ENCODE measurements around the gene MEGF9.

Gene MEGF9

GRCh38 chr9:120734607-120735410 is 20.5 kb upstream of the MEGF9 start:
- in situ Hi-C loops (cut with MboI; ENCODE audit: low sequenced_read_pairs), result loop anchor here (25.0 kb wide), 1 partner anchor 652 kb away; no protein-coding TSS in a partner anchor

- in situ Hi-C loops (cut with MboI; ENCODE audit: low sequenced_read_pairs), result loop anchor here (25.0 kb wide), 1 partner anchor 654 kb away; no protein-coding TSS in a partner anchor
These were observed 18.9 kb upstream of the MEGF9 start for GRCh38 chr9:120733190-120733589.

- in situ Hi-C loops (cut with MboI; ENCODE audit: low sequenced_read_pairs), result loop anchor here (25.0 kb wide), 1 partner anchor 656 kb away; no protein-coding TSS in a partner anchor
These were observed 16.6 kb upstream of the MEGF9 start for GRCh38 chr9:120730654-120731514.

DNA sequence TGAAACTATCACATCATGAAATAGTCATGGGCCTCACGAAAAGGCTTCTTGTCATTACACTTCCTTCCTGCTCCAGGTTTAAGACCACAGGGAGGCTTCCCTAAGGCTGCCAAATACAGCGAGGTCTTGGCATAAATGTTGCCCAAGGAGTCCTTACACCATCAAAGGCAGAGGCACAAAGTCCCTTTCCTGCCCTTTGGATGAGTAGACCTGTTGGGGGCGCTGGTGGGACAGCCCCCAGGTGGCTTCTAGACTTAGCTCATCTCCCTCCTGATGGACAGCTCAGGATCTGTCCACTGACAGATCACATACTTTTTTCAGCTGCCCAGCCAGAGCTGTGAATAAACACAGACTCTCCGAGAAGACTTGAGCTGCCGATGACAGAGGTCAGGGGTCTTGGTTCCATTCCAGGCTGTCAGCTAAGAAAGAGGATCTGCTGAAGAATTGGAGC is 15.5 kb upstream of the MEGF9 start:
- in situ Hi-C loops (cut with MboI; ENCODE audit: low sequenced_read_pairs), result loop anchor here (25.0 kb wide), 1 partner anchor 657 kb away; no protein-coding TSS in a partner anchor

- in situ Hi-C loops (cut with MboI; ENCODE audit: low sequenced_read_pairs), result loop anchor here (25.0 kb wide), 1 partner anchor 661 kb away; no protein-coding TSS in a partner anchor
These were observed 12.2 kb upstream of the MEGF9 start for GRCh38 chr9:120726484-120726883.

DNA sequence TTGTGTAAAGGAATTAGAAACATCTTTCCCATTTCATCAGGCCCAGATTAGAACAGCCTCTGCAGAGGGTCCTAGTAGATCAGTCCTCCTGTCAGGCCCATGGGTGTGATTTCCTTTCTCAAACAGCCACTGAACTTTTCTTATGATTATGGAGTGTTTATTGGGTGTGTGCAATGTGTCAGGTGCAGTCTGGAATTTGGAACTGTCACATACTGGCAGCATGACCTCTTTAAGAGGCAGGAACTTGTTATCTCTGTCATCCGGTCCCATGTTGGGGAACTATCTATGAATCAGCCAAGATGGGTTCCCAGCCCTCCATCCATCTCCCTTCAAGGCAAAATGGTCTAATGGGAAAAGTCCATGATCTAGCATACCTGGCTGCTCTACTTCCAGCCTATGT is 11.6 kb upstream of the MEGF9 start:
- in situ Hi-C loops (cut with MboI; ENCODE audit: low sequenced_read_pairs), result loop anchor here (25.0 kb wide), 1 partner anchor 661 kb away; no protein-coding TSS in a partner anchor

DNA sequence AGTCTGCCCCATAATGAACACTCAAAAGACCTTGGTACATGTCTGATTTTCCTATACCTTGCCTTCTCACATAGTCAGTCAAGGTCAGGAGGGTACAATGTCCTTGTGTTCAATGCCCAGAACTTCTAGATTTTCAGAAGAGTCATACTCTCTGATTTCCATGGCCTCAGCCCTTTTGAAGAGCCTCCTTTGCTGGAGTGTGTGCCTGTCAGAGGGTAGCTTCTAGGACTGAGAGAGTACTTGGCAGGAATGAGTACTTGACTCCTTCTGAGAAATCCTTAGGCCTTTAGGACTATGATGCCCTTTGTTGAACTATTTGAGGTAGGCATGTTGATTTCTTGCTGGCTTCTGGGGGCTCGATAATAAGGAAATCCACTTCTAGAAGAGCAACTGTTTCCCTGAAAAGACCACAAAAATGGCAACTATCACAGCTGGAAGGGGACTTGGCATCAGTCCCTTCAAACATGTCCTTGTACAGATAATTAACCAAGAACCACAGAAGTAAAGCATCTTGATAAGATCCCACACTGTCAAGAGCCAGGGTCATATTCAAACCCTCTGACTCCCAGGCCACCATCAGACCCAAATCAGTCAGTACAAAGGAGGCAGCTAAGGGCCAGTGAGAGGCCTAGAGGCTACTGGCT is 10.6 kb upstream of the MEGF9 start:
- in situ Hi-C loops (cut with MboI; ENCODE audit: low sequenced_read_pairs), result loop anchor here (25.0 kb wide), 1 partner anchor 662 kb away; no protein-coding TSS in a partner anchor

DNA sequence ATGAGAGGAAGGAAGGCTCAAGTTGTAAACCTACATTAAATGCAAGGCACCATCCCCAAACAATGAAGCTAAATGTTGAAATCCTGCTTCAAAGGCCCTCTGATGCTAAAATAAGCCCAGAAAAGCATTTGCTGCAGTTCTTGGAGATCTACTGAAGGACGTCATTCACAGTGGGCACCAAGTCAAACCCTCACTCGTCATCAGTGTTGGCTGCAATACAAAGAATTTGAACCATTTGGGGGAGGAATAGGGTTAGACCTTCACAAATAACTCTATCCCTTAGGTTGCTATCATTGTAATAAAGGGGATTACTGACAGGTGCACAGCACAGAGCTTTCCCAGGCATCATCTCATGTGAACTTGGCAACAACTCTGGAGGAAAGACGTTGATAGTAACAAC is 9.3 kb upstream of the MEGF9 start:
- in situ Hi-C loops (cut with MboI; ENCODE audit: low sequenced_read_pairs), result no loop called here

GRCh38 chr9:120720404-120720803 is 6.1 kb upstream of the MEGF9 start:
- in situ Hi-C loops (cut with MboI; ENCODE audit: low sequenced_read_pairs), result no loop called here

DNA sequence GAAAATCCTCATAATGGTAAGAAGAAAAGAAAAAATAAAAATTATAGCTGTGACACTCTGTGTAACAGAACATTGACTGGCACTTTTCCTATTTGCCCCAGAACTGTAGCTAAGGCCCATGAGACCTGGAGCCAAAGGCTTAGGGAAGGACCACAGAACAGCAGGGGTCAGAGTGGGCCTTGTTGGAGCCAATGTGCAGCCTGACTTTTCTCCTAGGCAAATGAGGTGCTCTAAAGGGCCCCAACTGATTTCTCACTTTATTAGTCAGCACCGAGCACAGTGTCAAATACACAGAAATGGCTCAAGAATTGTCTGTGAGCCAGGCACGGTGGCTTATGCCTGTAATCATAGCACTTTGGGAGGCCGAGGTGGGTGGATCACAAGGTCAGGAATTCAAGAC is 4.0 kb upstream of the MEGF9 start:
- in situ Hi-C loops (cut with MboI; ENCODE audit: low sequenced_read_pairs), result no loop called here

GRCh38 chr9:120717176-120717575 is 2.9 kb upstream of the MEGF9 start:
- in situ Hi-C loops (cut with MboI; ENCODE audit: low sequenced_read_pairs), result no loop called here

DNA sequence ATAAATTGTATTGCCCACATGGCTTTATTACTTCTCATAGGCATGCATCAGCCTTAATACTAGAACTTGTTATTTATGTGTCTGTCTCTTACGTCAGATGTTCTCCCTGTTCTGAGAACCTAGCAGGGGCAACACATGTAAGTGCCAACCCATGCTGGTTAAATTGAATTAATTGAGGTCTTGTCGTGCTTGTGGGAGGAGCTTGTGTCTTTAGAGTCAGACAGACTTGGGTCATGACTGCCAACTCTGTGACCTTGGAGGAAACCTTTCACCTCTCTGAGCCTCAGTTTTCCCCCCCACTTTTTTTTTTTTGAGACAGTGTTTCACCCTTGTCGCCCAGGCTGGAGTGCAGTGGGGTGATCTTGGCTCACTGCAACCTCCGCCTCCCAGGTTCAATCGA is 2.2 kb upstream of the MEGF9 start:
- in situ Hi-C loops (cut with MboI; ENCODE audit: low sequenced_read_pairs), result no loop called here

DNA sequence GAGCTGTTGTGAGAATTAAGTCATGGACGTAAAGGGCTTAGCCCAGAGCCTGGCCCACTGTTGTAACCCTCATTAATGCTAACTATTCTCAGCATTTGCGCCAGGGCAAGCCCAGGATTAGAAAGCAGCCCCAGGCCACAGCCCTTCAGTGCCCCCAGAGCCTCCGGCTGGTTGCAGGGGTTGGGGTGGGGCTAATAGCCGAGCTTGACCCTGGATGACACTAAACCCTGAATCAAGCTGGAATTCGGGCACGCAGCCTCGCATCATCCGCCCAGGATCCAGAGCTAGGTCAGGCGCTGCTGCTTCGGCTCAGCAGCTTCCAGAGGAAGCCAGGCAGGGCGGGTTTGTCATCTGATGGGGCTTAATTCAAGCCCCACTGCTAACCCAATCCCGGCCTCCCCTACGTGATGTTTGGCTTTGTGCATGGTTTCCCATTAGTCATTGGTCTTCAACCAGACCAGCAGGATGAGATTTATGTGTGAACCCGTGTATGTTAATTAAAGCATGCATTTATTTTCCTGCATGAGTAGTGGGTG is 1.2 kb upstream of the MEGF9 start:
- in situ Hi-C loops (cut with MboI; ENCODE audit: low sequenced_read_pairs), result no loop called here

- in situ Hi-C loops (cut with MboI; ENCODE audit: low sequenced_read_pairs), result no loop called here
These were observed 647 bp upstream of the MEGF9 start for GRCh38 chr9:120714846-120715388.

DNA sequence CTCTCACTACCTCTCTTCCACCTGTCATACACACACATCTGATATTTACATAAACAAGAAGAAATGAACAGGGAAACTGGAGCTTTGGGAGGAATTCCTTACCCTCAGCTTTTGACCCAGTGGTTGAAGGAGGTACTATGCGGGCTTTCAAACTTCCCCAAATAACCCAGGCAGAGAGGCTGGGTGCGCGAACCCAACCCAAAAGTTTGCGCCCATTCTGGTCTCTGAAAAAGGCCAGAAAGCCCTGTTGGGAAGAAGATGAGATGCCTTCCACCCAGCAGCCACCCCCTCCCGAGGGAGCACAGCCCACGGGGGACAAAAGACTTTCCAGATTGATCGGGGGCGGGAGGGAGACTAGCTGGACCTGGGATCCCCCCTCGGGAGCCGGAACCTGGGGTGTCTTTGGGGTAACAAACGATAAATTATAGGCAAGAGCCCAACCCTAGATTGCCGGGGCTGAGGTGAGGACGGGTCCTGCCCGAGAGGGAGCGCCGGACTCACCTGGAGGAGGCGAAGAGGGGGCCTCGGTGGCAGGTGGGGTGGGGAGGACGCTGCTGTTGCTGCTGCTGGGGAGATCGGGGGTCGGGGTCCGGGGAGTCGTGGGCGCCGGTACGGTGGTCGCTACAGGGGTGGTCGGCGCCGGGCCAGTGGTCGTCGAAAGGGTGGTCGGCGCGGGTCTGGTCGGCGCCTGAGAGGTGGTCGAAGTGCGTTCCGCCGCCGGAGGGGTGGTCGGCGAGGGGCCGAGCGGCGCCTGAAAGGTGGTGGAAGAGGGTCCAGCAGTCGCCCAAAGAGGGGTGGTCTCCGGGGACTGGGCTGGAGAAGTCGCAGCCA is 798 bp downstream of the MEGF9 start:
- in situ Hi-C loops (cut with MboI; ENCODE audit: low sequenced_read_pairs), result no loop called here

- in situ Hi-C loops (cut with MboI; ENCODE audit: low sequenced_read_pairs), result no loop called here
These were observed 1.7 kb downstream of the MEGF9 start for GRCh38 chr9:120712539-120713031.

DNA sequence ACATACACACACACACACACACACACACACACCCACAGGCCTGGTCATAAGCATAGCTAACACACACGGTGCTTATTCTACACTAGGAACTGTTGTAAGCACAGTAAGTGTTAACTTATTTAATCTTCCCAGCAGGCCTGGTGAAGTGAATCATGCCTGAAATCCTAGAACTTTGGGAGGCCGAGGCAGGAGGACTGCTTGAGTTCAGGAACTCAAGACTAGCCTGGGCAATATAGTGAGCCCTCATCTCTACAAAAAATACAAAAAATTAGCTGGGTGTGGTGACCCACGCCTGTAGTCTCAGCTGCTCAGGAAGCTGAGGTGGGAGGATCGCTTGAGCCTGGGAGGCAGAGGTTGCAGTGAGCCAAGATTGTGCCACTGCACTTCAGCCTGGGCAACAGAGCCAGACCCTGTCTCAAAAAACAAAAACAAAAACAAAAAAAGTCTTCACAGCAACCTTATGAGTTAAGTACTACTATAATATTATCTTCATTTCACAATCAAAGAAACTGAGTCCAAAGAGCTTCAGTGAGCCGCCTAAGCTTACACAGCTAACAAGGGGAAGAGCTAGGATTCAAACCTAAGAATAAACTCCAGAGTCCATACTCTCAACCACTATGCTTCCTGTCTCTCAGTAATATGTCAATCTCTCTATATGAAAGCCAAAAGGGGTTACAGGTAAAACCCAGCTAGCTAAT is 2.3 kb downstream of the MEGF9 start:
- in situ Hi-C loops (cut with MboI; ENCODE audit: low sequenced_read_pairs), result no loop called here

GRCh38 chr9:120711354-120711753 is 2.9 kb downstream of the MEGF9 start:
- in situ Hi-C loops (cut with MboI; ENCODE audit: low sequenced_read_pairs), result no loop called here
